ENCODE data around the gene TSEN34.
"Not testable (repeated sequence)": the region's sequence is repeated elsewhere in the genome, so short reads cannot be mapped to it uniquely, and the experiment has no call there.

GRCh38 chr19:54217517-54218247 lies 26.6 kb downstream of the TSEN34 start:
- TF ChIP-seq, protein P1, sequence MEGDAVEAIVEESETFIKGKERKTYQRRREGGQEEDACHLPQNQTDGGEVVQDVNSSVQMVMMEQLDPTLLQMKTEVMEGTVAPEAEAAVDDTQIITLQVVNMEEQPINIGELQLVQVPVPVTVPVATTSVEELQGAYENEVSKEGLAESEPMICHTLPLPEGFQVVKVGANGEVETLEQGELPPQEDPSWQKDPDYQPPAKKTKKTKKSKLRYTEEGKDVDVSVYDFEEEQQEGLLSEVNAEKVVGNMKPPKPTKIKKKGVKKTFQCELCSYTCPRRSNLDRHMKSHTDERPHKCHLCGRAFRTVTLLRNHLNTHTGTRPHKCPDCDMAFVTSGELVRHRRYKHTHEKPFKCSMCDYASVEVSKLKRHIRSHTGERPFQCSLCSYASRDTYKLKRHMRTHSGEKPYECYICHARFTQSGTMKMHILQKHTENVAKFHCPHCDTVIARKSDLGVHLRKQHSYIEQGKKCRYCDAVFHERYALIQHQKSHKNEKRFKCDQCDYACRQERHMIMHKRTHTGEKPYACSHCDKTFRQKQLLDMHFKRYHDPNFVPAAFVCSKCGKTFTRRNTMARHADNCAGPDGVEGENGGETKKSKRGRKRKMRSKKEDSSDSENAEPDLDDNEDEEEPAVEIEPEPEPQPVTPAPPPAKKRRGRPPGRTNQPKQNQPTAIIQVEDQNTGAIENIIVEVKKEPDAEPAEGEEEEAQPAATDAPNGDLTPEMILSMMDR (IDR thresholded peaks at IDR 0.05) = not testable (repeated sequence)
- TF ChIP-seq, protein P2, sequence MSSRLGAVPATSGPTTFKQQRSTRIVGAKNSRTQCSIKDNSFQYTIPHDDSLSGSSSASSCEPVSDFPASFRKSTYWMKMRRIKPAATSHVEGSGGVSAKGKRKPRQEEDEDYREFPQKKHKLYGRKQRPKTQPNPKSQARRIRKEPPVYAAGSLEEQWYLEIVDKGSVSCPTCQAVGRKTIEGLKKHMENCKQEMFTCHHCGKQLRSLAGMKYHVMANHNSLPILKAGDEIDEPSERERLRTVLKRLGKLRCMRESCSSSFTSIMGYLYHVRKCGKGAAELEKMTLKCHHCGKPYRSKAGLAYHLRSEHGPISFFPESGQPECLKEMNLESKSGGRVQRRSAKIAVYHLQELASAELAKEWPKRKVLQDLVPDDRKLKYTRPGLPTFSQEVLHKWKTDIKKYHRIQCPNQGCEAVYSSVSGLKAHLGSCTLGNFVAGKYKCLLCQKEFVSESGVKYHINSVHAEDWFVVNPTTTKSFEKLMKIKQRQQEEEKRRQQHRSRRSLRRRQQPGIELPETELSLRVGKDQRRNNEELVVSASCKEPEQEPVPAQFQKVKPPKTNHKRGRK (CRISPR knock-in tag; IDR thresholded peaks at IDR 0.05; ENCODE audit: borderline replicate concordance) = not testable (repeated sequence)
- not testable (repeated sequence) for TF ChIP-seq MAX (CRISPR knock-in tag; IDR thresholded peaks at IDR 0.05); FOXP1 (CRISPR knock-in tag; IDR thresholded peaks at IDR 0.05; ENCODE audit: borderline replicate concordance); HMGA2 (CRISPR knock-in tag; IDR thresholded peaks at IDR 0.05); ATF3 (CRISPR knock-in tag; conservative IDR thresholded peaks at IDR 0.05); CREB1 (CRISPR knock-in tag; IDR thresholded peaks at IDR 0.05); NFATC4 (CRISPR knock-in tag; IDR thresholded peaks at IDR 0.05); USF2 (CRISPR knock-in tag; IDR thresholded peaks at IDR 0.05)
- TF ChIP-seq, protein P3, sequence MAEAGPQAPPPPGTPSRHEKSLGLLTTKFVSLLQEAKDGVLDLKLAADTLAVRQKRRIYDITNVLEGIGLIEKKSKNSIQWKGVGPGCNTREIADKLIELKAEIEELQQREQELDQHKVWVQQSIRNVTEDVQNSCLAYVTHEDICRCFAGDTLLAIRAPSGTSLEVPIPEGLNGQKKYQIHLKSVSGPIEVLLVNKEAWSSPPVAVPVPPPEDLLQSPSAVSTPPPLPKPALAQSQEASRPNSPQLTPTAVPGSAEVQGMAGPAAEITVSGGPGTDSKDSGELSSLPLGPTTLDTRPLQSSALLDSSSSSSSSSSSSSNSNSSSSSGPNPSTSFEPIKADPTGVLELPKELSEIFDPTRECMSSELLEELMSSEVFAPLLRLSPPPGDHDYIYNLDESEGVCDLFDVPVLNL (CRISPR knock-in tag; IDR thresholded peaks at IDR 0.05; ENCODE audit: borderline replicate concordance, low read depth) = not testable (repeated sequence)
